ENCODE data around the gene DPP6.
"Not testable (repeated sequence)": the region's sequence is repeated elsewhere in the genome, so short reads cannot be mapped to it uniquely, and the experiment has no call there.

DNA sequence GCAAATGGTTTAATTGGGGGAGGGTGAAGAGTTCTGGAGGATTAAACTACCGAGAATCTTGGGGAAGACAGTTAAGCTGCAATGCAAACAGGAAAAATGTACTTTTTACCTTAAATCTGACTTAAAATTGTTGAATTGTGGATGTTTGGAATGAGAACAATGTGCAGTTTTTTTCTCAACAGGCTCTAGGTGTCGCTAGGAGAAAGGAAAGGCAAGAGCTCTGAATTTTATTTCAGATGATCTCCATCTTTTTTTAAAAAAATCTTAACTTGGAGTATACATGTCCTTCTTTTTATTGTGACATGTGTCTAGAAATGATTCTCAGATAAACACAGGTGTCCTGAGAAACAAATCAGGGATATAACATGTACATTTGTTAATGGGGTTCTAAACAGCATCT lies 2.5 kb downstream of the DPP6 start:
- TF ChIP-seq CTCF (IDR thresholded peaks at IDR 0.05); CHD4 (IDR thresholded peaks at IDR 0.05; ENCODE audit: borderline replicate concordance); POLR2A (IDR thresholded peaks at IDR 0.05; ENCODE audit: low read length); BCL3 (IDR thresholded peaks at IDR 0.05); PHF8 (IDR thresholded peaks at IDR 0.05; ENCODE audit: borderline replicate concordance, low read depth); EP300 (IDR thresholded peaks at IDR 0.05); BHLHE40 (IDR thresholded peaks at IDR 0.05; ENCODE audit: low read depth, low read length); RNF2 (IDR thresholded peaks at IDR 0.05; ENCODE audit: borderline replicate concordance, low read depth); RFX5 (IDR thresholded peaks at IDR 0.05); RARB (CRISPR knock-in tag; IDR thresholded peaks at IDR 0.05); CEBPB (IDR thresholded peaks at IDR 0.05): not testable (repeated sequence)
- TF ChIP-seq, protein P1, sequence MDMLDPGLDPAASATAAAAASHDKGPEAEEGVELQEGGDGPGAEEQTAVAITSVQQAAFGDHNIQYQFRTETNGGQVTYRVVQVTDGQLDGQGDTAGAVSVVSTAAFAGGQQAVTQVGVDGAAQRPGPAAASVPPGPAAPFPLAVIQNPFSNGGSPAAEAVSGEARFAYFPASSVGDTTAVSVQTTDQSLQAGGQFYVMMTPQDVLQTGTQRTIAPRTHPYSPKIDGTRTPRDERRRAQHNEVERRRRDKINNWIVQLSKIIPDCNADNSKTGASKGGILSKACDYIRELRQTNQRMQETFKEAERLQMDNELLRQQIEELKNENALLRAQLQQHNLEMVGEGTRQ (IDR thresholded peaks at IDR 0.05), result not testable (repeated sequence)
- TF ChIP-seq, protein P2, sequence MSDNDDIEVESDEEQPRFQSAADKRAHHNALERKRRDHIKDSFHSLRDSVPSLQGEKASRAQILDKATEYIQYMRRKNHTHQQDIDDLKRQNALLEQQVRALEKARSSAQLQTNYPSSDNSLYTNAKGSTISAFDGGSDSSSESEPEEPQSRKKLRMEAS (IDR thresholded peaks at IDR 0.05), result not testable (repeated sequence)
